H9 (cell line): ENCODE results near the gene UBALD1. TPM values are rescaled to one million over a fixed set of nuclear protein-coding genes. Genes with fewer than 3 reads are reported as not detected.

Experiments
- DNase-seq: peaks from one replicate; pipeline ENCODE4 v3.0.0-alpha.2; 2017
- H2AFZ ChIP-seq: one replicate; pipeline ENCODE4 v1.6.1; 2013; ENCODE audit warnings: mild to moderate bottlenecking, low read length, control low read depth, moderate library complexity
- H2AK5ac ChIP-seq: 2 replicates; pipeline ENCODE4 v1.6.1; 2013; ENCODE audit warnings: low read length, control low read depth, mixed read lengths; ENCODE audit not compliant: insufficient read length
- H2BK120ac ChIP-seq: one replicate; pipeline ENCODE4 v1.6.1; 2013; ENCODE audit warnings: low read depth, mild to moderate bottlenecking, low read length, control low read depth, inconsistent platforms; ENCODE audit not compliant: poor library complexity, severe bottlenecking
- H2BK12ac ChIP-seq: 2 replicates; pipeline ENCODE4 v1.6.1; 2013; ENCODE audit warnings: low read length, control low read depth, mixed read lengths, low read depth; ENCODE audit not compliant: insufficient read length
- H2BK15ac ChIP-seq: 2 replicates; pipeline ENCODE4 v1.6.1; 2013; ENCODE audit warnings: low read depth, low read length, control low read depth
- H2BK20ac ChIP-seq: one replicate; pipeline ENCODE4 v1.6.1; 2013; ENCODE audit warnings: low read depth, mild to moderate bottlenecking, low read length, control low read depth, inconsistent platforms; ENCODE audit not compliant: poor library complexity, severe bottlenecking
- H2BK5ac ChIP-seq: 2 replicates; pipeline ENCODE4 v1.6.1; 2013; ENCODE audit warnings: low read length, control low read depth, mixed read lengths; ENCODE audit not compliant: insufficient read length
- H3K14ac ChIP-seq: 2 replicates; pipeline ENCODE4 v1.6.1; 2013; ENCODE audit warnings: low read length, control low read depth; ENCODE audit not compliant: insufficient read depth
- H3K18ac ChIP-seq: 2 replicates; pipeline ENCODE4 v1.6.1; 2013; ENCODE audit warnings: low read depth, mild to moderate bottlenecking, mixed read lengths, low read length, control low read depth; ENCODE audit not compliant: insufficient read length
- H3K23ac ChIP-seq: 2 replicates; pipeline ENCODE4 v1.6.1; 2013; ENCODE audit warnings: low read length, control low read depth, mixed read lengths, low read depth; ENCODE audit not compliant: insufficient read length
- H3K23me2 ChIP-seq: 2 replicates; pipeline ENCODE4 v1.6.1; 2013; ENCODE audit warnings: low read depth, mild to moderate bottlenecking, mixed read lengths, low read length, control low read depth; ENCODE audit not compliant: insufficient read length, poor library complexity, severe bottlenecking
- H3K27ac ChIP-seq: 2 replicates; pipeline ENCODE4 v1.5.1; 2013; ENCODE audit warnings: low read length, control low read depth, mixed read lengths, low read depth; ENCODE audit not compliant: insufficient read length
- H3K27me3 ChIP-seq: 2 replicates; pipeline ENCODE4 v1.6.1; 2013; ENCODE audit warnings: low read length, control low read depth, inconsistent platforms; ENCODE audit not compliant: insufficient read depth
- H3K4ac ChIP-seq: 2 replicates; pipeline ENCODE4 v1.6.1; 2013; ENCODE audit warnings: low read depth, mild to moderate bottlenecking, control low read depth, inconsistent platforms, low read length, moderate library complexity
- H3K4me1 ChIP-seq: 2 replicates; pipeline ENCODE4 v1.6.1; 2013; ENCODE audit warnings: low read length, control low read depth, inconsistent platforms; ENCODE audit not compliant: insufficient read depth
- H3K4me2 ChIP-seq: 2 replicates; pipeline ENCODE4 v1.6.1; 2013; ENCODE audit warnings: low read length, control low read depth, mixed read lengths; ENCODE audit not compliant: insufficient read length, insufficient read depth
- H3K56ac ChIP-seq: 2 replicates; pipeline ENCODE4 v1.6.1; 2013; ENCODE audit warnings: low read depth, mild to moderate bottlenecking, mixed read lengths, low read length, control low read depth; ENCODE audit not compliant: insufficient read length
- H3K79me1 ChIP-seq: 2 replicates; pipeline ENCODE4 v1.6.1; 2013; ENCODE audit warnings: low read depth, mild to moderate bottlenecking, moderate library complexity, low read length, control low read depth, inconsistent platforms; ENCODE audit not compliant: insufficient read depth, poor library complexity, severe bottlenecking
- H3K79me2 ChIP-seq: 2 replicates; pipeline ENCODE4 v1.6.1; 2013; ENCODE audit warnings: low read length, control low read depth, inconsistent platforms; ENCODE audit not compliant: insufficient read depth
- H3K9ac ChIP-seq: 2 replicates; pipeline ENCODE4 v1.6.1; 2013; ENCODE audit warnings: low read length, control low read depth, mixed read lengths; ENCODE audit not compliant: insufficient read length; ENCODE audit errors: extremely low read depth
- H3K9me3 ChIP-seq: one replicate; pipeline ENCODE4 v1.6.1; 2013; ENCODE audit warnings: low read depth, low read length, inconsistent platforms; ENCODE audit not compliant: control insufficient read depth
- H3T11ph ChIP-seq: one replicate; pipeline ENCODE4 v1.6.1; 2013; ENCODE audit warnings: mild to moderate bottlenecking, low read length, control low read depth, inconsistent platforms
- H4K20me1 ChIP-seq: one replicate; pipeline ENCODE4 v1.6.1; 2013; ENCODE audit not compliant: control insufficient read depth, insufficient read length, insufficient read depth
- H4K5ac ChIP-seq: 2 replicates; pipeline ENCODE4 v1.6.1; 2013; ENCODE audit warnings: low read depth, mild to moderate bottlenecking, mixed read lengths, low read length, control low read depth; ENCODE audit not compliant: insufficient read length
- H4K8ac ChIP-seq: replicated peaks from 2 replicates; pipeline ENCODE4 v1.6.1; 2013; ENCODE audit warnings: low read length, control low read depth, mixed read lengths, low read depth; ENCODE audit not compliant: insufficient read length
- H4K91ac ChIP-seq: 2 replicates; pipeline ENCODE4 v1.6.1; 2013; ENCODE audit warnings: low read depth, mild to moderate bottlenecking, moderate library complexity, mixed read lengths, low read length, control low read depth; ENCODE audit not compliant: insufficient read length
- H3K27ac Mint-ChIP-seq, 3 experiments: 2 replicates in 2 of 3; 3 replicates in 1 of 3; pipeline ENCODE4 v1.8.0; 2020 to 2021; ENCODE audit warnings: mixed read lengths in 3 of 3, mild to moderate bottlenecking in 1 of 3, moderate library complexity in 1 of 3
- H3K27me3 Mint-ChIP-seq: 2 replicates; pipeline ENCODE4 v1.8.0; 2021; ENCODE audit warnings: low read depth, mild to moderate bottlenecking, moderate library complexity, mixed read lengths
- H3K36me3 Mint-ChIP-seq, 3 experiments: 2 replicates in 2 of 3; 3 replicates in 1 of 3; pipeline ENCODE4 v1.8.0; 2020 to 2021; ENCODE audit warnings: low read depth in 3 of 3, mixed read lengths in 3 of 3; ENCODE audit not compliant: insufficient read depth in 1 of 3
- H3K4me1 Mint-ChIP-seq, 2 experiments: 2 replicates each; pipeline ENCODE4 v1.8.0; 2020; ENCODE audit warnings: mixed read lengths in 2 of 2
- H3K4me3 Mint-ChIP-seq, 2 experiments: 2 replicates in 1 of 2; 3 replicates in 1 of 2; pipeline ENCODE4 v1.8.0; 2020 to 2021; ENCODE audit warnings: mild to moderate bottlenecking in 2 of 2, mixed read lengths in 2 of 2, moderate library complexity in 1 of 2
- H3K9me3 Mint-ChIP-seq, 2 experiments: 2 replicates in 1 of 2; 3 replicates in 1 of 2; pipeline ENCODE4 v1.8.0; 2020; ENCODE audit warnings: mild to moderate bottlenecking in 2 of 2, mixed read lengths in 2 of 2, moderate library complexity in 1 of 2
- WGBS: extraction: QIAGEN DNeasy Blood & Tissue Kit; methylation state at CpG from one replicate; pipeline ENCODE4 v1.1.7; 2013; ENCODE audit warnings: missing lambda C conversion rate, low lambda C conversion rate, mixed read lengths; ENCODE audit not compliant: insufficient read length; ENCODE audit errors: extremely low coverage; 5-methylcytosine and 5-hydroxymethylcytosine counted together
- total RNA-seq: library from RNA; stranded (reverse); gene quantifications from 2 replicates; pipeline ENCODE4 v1.2.1, GENCODE V29; 2021
- TF ChIP-seq, protein P1 (sequence below): fragments of 200-600 bp; sonication (generic); conservative IDR thresholded peaks from 3 replicates; pipeline ENCODE4 v1.8.0; 2021; ENCODE audit warnings: antibody characterized with exemption, mild to moderate bottlenecking

Gene UBALD1
- total RNA-seq, 1 experiment from 2014 or later = 80.9 TPM

- Histone ChIP-seq H3K23ac (no peak overlapping the region), H3K56ac (no peak overlapping the region), H2AFZ (no peak overlapping the region), H3K27me3 (no peaks in the 10 kb centered on the region), H3T11ph (no peak overlapping the region), H3K27ac (no peak overlapping the region), H4K20me1 (no peaks in the 10 kb centered on the region), H2BK12ac (no peak overlapping the region), H2BK120ac (no peak overlapping the region), H2AK5ac (no peak overlapping the region), H3K18ac (no peak overlapping the region), H3K79me1 (peaks cover 7% of the 10 kb centered on the region), H4K5ac (no peak overlapping the region), H3K9me3 (no peaks in the 10 kb centered on the region), H2BK20ac (no peak overlapping the region), H3K14ac (no peak overlapping the region), H3K4me1 (no peaks in the 10 kb centered on the region), H3K4ac (no peak overlapping the region), H4K8ac (no peak overlapping the region), H3K23me2 (peaks cover 3% of the 10 kb centered on the region), H2BK15ac (no peak overlapping the region), H2BK5ac (no peak overlapping the region), H3K9ac (no peak overlapping the region), H3K79me2 (peaks cover 16% of the 10 kb centered on the region; the same call in 1 of the 2 replicates), H4K91ac (no peak overlapping the region), H3K4me2 (no peak overlapping the region)
- Mint-ChIP-seq H3K4me1 (peaks cover 10 to 14% of the 10 kb centered on the region in 2 experiments), H3K9me3 (no peaks in the 10 kb centered on the region), H3K27ac (no peak overlapping the region), H3K27me3 (no peaks in the 10 kb centered on the region), H3K36me3 (peaks cover 0 to 25% (median 6%) of the 10 kb centered on the region in 3 experiments; a peak in 4 of 7 replicates), H3K4me3 (no peak overlapping the region)
- DNase-seq = no peak
- TF ChIP-seq, protein P1, sequence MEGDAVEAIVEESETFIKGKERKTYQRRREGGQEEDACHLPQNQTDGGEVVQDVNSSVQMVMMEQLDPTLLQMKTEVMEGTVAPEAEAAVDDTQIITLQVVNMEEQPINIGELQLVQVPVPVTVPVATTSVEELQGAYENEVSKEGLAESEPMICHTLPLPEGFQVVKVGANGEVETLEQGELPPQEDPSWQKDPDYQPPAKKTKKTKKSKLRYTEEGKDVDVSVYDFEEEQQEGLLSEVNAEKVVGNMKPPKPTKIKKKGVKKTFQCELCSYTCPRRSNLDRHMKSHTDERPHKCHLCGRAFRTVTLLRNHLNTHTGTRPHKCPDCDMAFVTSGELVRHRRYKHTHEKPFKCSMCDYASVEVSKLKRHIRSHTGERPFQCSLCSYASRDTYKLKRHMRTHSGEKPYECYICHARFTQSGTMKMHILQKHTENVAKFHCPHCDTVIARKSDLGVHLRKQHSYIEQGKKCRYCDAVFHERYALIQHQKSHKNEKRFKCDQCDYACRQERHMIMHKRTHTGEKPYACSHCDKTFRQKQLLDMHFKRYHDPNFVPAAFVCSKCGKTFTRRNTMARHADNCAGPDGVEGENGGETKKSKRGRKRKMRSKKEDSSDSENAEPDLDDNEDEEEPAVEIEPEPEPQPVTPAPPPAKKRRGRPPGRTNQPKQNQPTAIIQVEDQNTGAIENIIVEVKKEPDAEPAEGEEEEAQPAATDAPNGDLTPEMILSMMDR = no peak
- WGBS = no CpG with 5 or more reads among the region's 8 CpGs
Observed at GRCh38 chr16:4608704-4608980, 6.0 kb downstream of the UBALD1 start.
